Omental fat pad (tissue), 4 donors: ENCODE results near the gene MIPEP. TPM values are rescaled to one million over a fixed set of nuclear protein-coding genes. Genes with fewer than 3 reads are reported as not detected.

ENCODE experiments used
- ATAC-seq: fragments of 150-250 bp; one replicate; pipeline ENCODE4 v1.9.1; 2016; ENCODE audit warnings: mild to moderate bottlenecking, moderate library complexity; ENCODE audit not compliant: low FRiP score
- DNase-seq: peaks from one replicate; pipeline ENCODE4 v3.0.0-alpha.2; 2019; ENCODE audit warnings: low spot score
- total RNA-seq, 4 donors: library from RNA; depleted of rRNA; stranded (reverse); fragments of >200 nt; gene quantifications; one replicate each; pipeline ENCODE4 v1.1.0, GENCODE V29; 2016
- TF ChIP-seq, protein P1 (sequence below), 3 donors: fragments of 450-650 bp; IDR thresholded peaks; one replicate each; pipeline ENCODE4 v1.5.1; 2016 to 2017; ENCODE audit warnings: antibody characterized with exemption in 3 of 3, mild to moderate bottlenecking in 3 of 3, moderate library complexity in 2 of 3

Gene MIPEP
- total RNA-seq, 4 donors from 2014 or later, result 9.2 to 24.6 (median 10.9) TPM

GRCh38 chr13:23741879-23742510, 147.2 kb downstream of the MIPEP start:
- ATAC-seq, result no peak
- TF ChIP-seq, protein P1, sequence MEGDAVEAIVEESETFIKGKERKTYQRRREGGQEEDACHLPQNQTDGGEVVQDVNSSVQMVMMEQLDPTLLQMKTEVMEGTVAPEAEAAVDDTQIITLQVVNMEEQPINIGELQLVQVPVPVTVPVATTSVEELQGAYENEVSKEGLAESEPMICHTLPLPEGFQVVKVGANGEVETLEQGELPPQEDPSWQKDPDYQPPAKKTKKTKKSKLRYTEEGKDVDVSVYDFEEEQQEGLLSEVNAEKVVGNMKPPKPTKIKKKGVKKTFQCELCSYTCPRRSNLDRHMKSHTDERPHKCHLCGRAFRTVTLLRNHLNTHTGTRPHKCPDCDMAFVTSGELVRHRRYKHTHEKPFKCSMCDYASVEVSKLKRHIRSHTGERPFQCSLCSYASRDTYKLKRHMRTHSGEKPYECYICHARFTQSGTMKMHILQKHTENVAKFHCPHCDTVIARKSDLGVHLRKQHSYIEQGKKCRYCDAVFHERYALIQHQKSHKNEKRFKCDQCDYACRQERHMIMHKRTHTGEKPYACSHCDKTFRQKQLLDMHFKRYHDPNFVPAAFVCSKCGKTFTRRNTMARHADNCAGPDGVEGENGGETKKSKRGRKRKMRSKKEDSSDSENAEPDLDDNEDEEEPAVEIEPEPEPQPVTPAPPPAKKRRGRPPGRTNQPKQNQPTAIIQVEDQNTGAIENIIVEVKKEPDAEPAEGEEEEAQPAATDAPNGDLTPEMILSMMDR (IDR thresholded peaks at IDR 0.05), result no peak
- no peak for DNase-seq

DNA sequence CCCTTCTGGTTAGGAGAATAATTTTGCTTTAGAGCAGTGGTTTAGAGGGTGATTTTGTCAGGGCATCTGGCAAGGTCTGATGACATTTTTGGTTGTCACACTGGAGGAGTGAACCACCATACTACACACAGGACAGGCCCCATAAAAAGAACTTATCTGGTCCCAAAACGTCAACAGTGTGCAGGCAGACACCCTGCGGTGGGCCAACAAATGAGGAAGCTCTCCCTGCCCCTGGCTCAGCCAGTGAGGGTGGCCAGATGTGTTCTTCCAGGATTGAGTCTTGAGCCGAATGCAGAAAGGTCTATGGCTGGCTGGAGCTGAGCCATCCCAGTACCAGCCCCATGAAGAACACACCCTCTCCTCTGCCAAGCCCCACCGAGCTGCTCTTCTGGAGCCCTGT, 149.2 kb downstream of the MIPEP start:
- ATAC-seq, result no peak
- DNase-seq, result no peak
- TF ChIP-seq, protein P1 (IDR thresholded peaks at IDR 0.05), result no peak

DNA sequence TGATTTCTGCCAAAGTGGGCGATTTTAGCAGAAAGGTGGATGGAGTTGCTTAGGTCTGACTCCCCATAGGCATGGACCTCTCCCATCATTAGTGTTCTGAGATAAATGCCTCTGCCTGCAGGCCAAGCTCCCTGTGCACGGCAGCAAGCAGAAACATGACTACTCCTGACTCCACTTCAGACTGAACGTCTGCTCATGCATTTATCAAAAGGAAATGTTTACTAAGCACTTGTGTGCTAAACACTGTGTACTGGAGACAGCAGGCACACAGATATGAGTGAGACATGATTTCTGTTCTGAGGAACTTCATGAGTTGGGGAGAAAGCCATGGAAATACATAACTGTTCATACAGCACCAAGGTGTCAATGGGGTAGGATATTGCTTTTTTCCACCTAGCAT, 149.6 kb downstream of the MIPEP start:
- DNase-seq, result no peak
- no peak for ATAC-seq
- TF ChIP-seq, protein P1 (IDR thresholded peaks at IDR 0.05), result no peak

DNA sequence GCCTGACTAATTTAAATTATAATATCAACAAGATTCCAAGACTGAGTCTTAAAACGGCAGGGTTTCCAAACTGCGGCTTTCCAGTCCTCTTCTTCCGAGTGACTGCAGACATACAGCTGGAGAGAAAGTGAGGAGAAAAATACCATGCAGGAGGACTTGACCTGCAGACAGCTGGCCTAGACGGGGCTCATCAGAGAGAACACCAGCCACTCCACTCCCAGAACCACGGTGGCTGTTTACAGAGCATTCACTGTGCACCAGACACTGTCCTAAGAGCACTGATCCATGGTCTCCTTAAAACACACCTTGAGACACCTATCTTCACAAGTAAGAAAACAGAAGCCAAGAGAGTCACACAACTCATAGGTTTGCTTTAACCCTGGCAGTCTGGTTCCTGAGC, 152.7 kb downstream of the MIPEP start:
- TF ChIP-seq, protein P1 (IDR thresholded peaks at IDR 0.05), result no peak
- ATAC-seq, result no peak
- DNase-seq, result no peak

GRCh38 chr13:23735329-23735728, 153.9 kb downstream of the MIPEP start:
- no peak for ATAC-seq
- TF ChIP-seq, protein P1 (IDR thresholded peaks at IDR 0.05), result no peak

DNA sequence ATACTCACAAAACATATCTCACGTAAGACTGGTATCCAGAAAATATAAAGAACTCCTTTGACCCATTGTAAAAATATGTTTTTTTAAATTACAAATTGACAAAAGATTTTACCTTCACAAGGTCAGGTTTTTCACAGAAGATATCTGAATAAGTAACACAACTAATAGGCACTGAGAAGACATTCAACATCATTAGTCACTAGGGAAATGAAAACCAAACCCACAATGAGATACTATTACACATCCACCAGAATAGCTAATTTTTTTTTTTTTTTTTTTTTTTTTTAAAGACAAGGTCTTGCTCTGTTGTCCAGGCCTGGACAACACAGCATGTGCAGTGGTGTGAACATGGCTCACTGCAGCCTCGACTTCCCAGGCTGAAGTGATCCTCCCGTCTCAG, 157.5 kb downstream of the MIPEP start:
- ATAC-seq, result no peak
- TF ChIP-seq, protein P1 (IDR thresholded peaks at IDR 0.05), result no peak
- DNase-seq, result no peak

More at GRCh38 chr13:23735329-23735728, 153.9 kb downstream of the MIPEP start:
- DNase-seq, result no peak

GRCh38 chr13:23730251-23730650, 158.9 kb downstream of the MIPEP start:
- TF ChIP-seq, protein P1 (IDR thresholded peaks at IDR 0.05), result no peak
- no peak for ATAC-seq

More at GRCh38 chr13:23730251-23730650, 158.9 kb downstream of the MIPEP start:
- no peak for DNase-seq
